Lung (tissue), 12 donors: Measurements from ENCODE around the gene SLC39A5. TPM values are rescaled to one million over a fixed set of nuclear protein-coding genes. Genes with fewer than 3 reads are reported as not detected.

Source experiments
- ATAC-seq: fragments of 200-7000 bp; cut with Tn5 transposase; one replicate; pipeline ENCODE4 v1.9.1; 2020; ENCODE audit warnings: moderate number of reproducible peaks; ENCODE audit not compliant: insufficient read depth, low FRiP score
- DNase-seq, 3 donors: peaks; one replicate each; pipeline ENCODE4 v3.0.0-alpha.2; 2013 to 2017
- H3K27ac ChIP-seq, 2 donors: one replicate each; pipeline ENCODE4 v1.5.1; 2013; ENCODE audit warnings: mild to moderate bottlenecking in 2 of 2, moderate library complexity in 2 of 2, control low read depth in 1 of 2, inconsistent platforms in 1 of 2, low read depth in 1 of 2, low read length in 1 of 2
- H3K27me3 ChIP-seq, 3 donors: one replicate each; pipeline ENCODE4 v1.5.1; 2013; ENCODE audit warnings: low read length in 2 of 3; ENCODE audit not compliant: control insufficient read depth in 3 of 3, insufficient read depth in 3 of 3
- H3K36me3 ChIP-seq, 4 donors: one replicate each; pipeline ENCODE4 v1.5.1; 2013; ENCODE audit warnings: low read length in 4 of 4, mild to moderate bottlenecking in 1 of 4, moderate library complexity in 1 of 4; ENCODE audit not compliant: control insufficient read depth in 4 of 4, insufficient read depth in 4 of 4
- H3K4me1 ChIP-seq, 5 donors: one replicate each; pipeline ENCODE4 v1.5.1; 2013; ENCODE audit warnings: low read length in 5 of 5, mild to moderate bottlenecking in 2 of 5, moderate library complexity in 1 of 5; ENCODE audit not compliant: control insufficient read depth in 5 of 5, insufficient read depth in 5 of 5
- H3K4me3 ChIP-seq: one replicate; pipeline ENCODE4 v1.5.1; 2013; ENCODE audit warnings: mild to moderate bottlenecking, control low read depth, moderate library complexity
- H3K9ac ChIP-seq, 2 donors: one replicate each; pipeline ENCODE4 v1.5.1; 2013; ENCODE audit warnings: low read length in 2 of 2, control low read depth in 1 of 2; ENCODE audit not compliant: insufficient read depth in 1 of 2
- H3K9me3 ChIP-seq, 4 donors: one replicate each; pipeline ENCODE4 v1.5.1; 2013; ENCODE audit warnings: low read length in 3 of 4, mild to moderate bottlenecking in 1 of 4, moderate library complexity in 1 of 4; ENCODE audit not compliant: control insufficient read depth in 4 of 4, insufficient read depth in 3 of 4
- CTCF ChIP-seq: IDR thresholded peaks from 2 replicates; pipeline ENCODE4 v1.5.1; 2012; ENCODE audit warnings: mild to moderate bottlenecking; ENCODE audit errors: control extremely low read depth, extremely low read depth
- WGBS, 2 donors: extraction: QIAGEN DNeasy Blood & Tissue Kit; methylation state at CpG; one replicate each; pipeline ENCODE4 v1.1.7; 2013; 5-methylcytosine and 5-hydroxymethylcytosine counted together
- polyA plus RNA-seq, 2 donors: library from polyadenylated mRNA; stranded (reverse); fragments of 200-250 nt; gene quantifications; one replicate each; pipeline ENCODE4 v1.2.1, GENCODE V29; 2013
- total RNA-seq, 2 donors: library from RNA; depleted of rRNA in 1 of 2; stranded (reverse); fragments of >200 nt in 1 of 2; gene quantifications; one replicate each; pipeline ENCODE4 v1.2.1, GENCODE V29; 2014 to 2021
- donor health status: control.
- donor health status: control.
- donor health status: Bipolar disorder and iron deficiency.
- donor health status: healthy.
- donor health status: DM: yes; HTN: yes; CAD: no.

Gene SLC39A5
- total and polyA plus RNA-seq, 4 donors, result 0.13 to 1.1 (median 0.45) TPM

- no peak for ATAC-seq
- no peak overlapping the region for H3K27ac ChIP-seq
- H3K9ac ChIP-seq, result no peak overlapping the region
- H3K4me1 ChIP-seq, result peaks cover 4 to 31% (median 13%) of the 10 kb centered on the region in 5 donors
- peaks cover 0 to 3% (median 0%) of the 10 kb centered on the region in 4 donors for H3K36me3 ChIP-seq
- no peaks in the 10 kb centered on the region for H3K27me3 ChIP-seq
- TF ChIP-seq CTCF, result no peak
- WGBS, 2 donors, result 66 to 81% methylated on average over 10 to 11 of the region's 11 CpGs
- no peak for DNase-seq
- no peaks in the 10 kb centered on the region for H3K9me3 ChIP-seq
- peak overlapping the region; percentile 66 for H3K4me3 ChIP-seq
These were observed 4.9 kb upstream of the SLC39A5 start for GRCh38 chr12:56224954-56225353.

DNA sequence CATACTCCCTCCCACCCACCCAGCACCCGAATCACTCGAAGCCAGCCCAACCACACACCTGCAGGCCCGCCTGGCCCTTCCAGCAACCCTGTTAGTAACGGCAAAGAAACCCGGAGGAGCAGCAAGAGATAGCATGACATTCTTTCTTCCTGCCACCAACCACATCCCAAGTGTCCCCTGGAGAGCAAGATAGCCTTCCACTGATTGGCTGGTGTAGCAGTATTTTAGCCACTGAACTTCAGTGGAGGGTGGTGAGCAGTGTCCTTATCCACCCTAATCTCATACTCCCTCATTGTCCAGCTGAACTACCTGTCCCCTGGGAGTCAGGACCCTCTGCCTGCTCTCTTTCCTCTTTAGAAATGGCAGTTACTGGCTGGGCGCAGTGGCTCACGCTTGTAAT, 769 bp upstream of the SLC39A5 start:
- Histone ChIP-seq H3K36me3 (peaks cover 0 to 3% (median 0%) of the 10 kb centered on the region in 4 donors), H3K9me3 (no peaks in the 10 kb centered on the region), H3K9ac (no peak overlapping the region), H3K27me3 (no peaks in the 10 kb centered on the region), H3K27ac (no peak overlapping the region), H3K4me1 (peaks cover 0 to 8% (median 4%) of the 10 kb centered on the region in 5 donors), H3K4me3 (no peak overlapping the region)
- no peak for TF ChIP-seq CTCF
- no peak for ATAC-seq
- 94 to 95% methylated on average over 7 of the region's 7 CpGs for WGBS, 2 donors
- DNase-seq, result no peak

- no peak for TF ChIP-seq CTCF
- DNase-seq (no peak), ATAC-seq (no peak)
- Histone ChIP-seq H3K4me1 (peaks cover 0 to 4% (median 0%) of the 10 kb centered on the region in 5 donors), H3K4me3 (no peak overlapping the region), H3K9ac (no peak overlapping the region), H3K27ac (no peak overlapping the region), H3K36me3 (peaks cover 0 to 3% (median 0%) of the 10 kb centered on the region in 4 donors), H3K27me3 (no peaks in the 10 kb centered on the region), H3K9me3 (no peaks in the 10 kb centered on the region)
- WGBS, 2 donors, result 74 to 87% methylated on average over 8 of the region's 8 CpGs
These were observed 757 bp downstream of the SLC39A5 start for GRCh38 chr12:56230432-56231183.

- no peak for DNase-seq
- whole genome bisulfite sequencing, 2 donors, result 92% methylated on average over 11 of the region's 11 CpGs
- H3K27ac ChIP-seq, result no peak overlapping the region
- no peak overlapping the region for H3K4me3 ChIP-seq
- H3K9me3 ChIP-seq, result no peaks in the 10 kb centered on the region
- no peak for TF ChIP-seq CTCF
- peaks cover 0 to 5% (median 0%) of the 10 kb centered on the region in 4 donors for H3K36me3 ChIP-seq
- H3K9ac ChIP-seq, result no peak overlapping the region
- no peaks in the 10 kb centered on the region for H3K27me3 ChIP-seq
- H3K4me1 ChIP-seq, result peaks cover 0 to 4% (median 0%) of the 10 kb centered on the region in 5 donors
- no peak for ATAC-seq
These were observed 1.3 kb downstream of the SLC39A5 start for GRCh38 chr12:56231184-56231582.
